Keratinocyte (primary cell): Measurements from ENCODE around the gene CLTC.

Experiments
- EZH2 ChIP-seq: IDR thresholded peaks from one replicate; pipeline ENCODE4 v1.6.1; 2012; ENCODE audit warnings: inconsistent platforms, mild to moderate bottlenecking, low read length, moderate library complexity
- TF ChIP-seq, protein P1 (sequence below), 3 experiments: IDR thresholded peaks in 1 of 3; conservative IDR thresholded peaks in 1 of 3; optimal IDR thresholded peaks in 1 of 3; 2 replicates in 2 of 3; 3 replicates in 1 of 3; pipeline versions ENCODE3 to v1.5.1; 2011; ENCODE audit warnings: low read length in 3 of 3, mild to moderate bottlenecking in 3 of 3, moderate library complexity in 2 of 3, control low read depth in 1 of 3, inconsistent platforms in 1 of 3; ENCODE audit not compliant: insufficient read depth in 2 of 3; ENCODE audit errors: extremely low read depth in 1 of 3

DNA sequence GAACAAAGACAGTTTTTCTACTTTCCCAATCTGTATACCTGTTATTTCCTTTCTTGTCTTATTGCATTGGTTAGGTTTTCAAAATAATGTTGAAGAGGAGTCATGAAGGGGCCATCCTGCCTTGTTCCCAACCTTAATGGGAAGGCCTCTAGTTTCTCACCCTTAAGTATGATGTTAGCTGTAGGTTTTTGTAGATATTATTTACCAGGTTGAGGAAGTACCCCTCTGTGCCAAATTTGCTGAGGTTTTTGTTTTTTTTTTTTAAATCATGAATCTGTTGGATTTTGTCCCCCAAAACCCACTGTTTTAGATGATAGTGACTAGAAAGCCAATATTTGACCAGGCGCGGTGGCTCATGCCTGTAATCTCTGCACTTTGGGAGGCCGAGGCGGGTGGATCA is 124.1 kb downstream of the CLTC start:
- TF ChIP-seq, protein P1, sequence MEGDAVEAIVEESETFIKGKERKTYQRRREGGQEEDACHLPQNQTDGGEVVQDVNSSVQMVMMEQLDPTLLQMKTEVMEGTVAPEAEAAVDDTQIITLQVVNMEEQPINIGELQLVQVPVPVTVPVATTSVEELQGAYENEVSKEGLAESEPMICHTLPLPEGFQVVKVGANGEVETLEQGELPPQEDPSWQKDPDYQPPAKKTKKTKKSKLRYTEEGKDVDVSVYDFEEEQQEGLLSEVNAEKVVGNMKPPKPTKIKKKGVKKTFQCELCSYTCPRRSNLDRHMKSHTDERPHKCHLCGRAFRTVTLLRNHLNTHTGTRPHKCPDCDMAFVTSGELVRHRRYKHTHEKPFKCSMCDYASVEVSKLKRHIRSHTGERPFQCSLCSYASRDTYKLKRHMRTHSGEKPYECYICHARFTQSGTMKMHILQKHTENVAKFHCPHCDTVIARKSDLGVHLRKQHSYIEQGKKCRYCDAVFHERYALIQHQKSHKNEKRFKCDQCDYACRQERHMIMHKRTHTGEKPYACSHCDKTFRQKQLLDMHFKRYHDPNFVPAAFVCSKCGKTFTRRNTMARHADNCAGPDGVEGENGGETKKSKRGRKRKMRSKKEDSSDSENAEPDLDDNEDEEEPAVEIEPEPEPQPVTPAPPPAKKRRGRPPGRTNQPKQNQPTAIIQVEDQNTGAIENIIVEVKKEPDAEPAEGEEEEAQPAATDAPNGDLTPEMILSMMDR (optimal IDR thresholded peaks at IDR 0.05 in 1 of 3, IDR thresholded peaks at IDR 0.05 in 1 of 3, conservative IDR thresholded peaks at IDR 0.05 in 1 of 3; ENCODE audit: extremely low read depth in 1 of 3, insufficient read depth in 2 of 3, low read length in 3 of 3): no peak
- TF ChIP-seq EZH2: no peak
